ENCODE data around the gene PPP1R3D.
A peak's percentile ranks its signal among the peaks of the same experiment; 100 is the strongest.
"Not testable (repeated sequence)": the region's sequence is repeated elsewhere in the genome, so short reads cannot be mapped to it uniquely, and the experiment has no call there.

Gene PPP1R3D

DNA sequence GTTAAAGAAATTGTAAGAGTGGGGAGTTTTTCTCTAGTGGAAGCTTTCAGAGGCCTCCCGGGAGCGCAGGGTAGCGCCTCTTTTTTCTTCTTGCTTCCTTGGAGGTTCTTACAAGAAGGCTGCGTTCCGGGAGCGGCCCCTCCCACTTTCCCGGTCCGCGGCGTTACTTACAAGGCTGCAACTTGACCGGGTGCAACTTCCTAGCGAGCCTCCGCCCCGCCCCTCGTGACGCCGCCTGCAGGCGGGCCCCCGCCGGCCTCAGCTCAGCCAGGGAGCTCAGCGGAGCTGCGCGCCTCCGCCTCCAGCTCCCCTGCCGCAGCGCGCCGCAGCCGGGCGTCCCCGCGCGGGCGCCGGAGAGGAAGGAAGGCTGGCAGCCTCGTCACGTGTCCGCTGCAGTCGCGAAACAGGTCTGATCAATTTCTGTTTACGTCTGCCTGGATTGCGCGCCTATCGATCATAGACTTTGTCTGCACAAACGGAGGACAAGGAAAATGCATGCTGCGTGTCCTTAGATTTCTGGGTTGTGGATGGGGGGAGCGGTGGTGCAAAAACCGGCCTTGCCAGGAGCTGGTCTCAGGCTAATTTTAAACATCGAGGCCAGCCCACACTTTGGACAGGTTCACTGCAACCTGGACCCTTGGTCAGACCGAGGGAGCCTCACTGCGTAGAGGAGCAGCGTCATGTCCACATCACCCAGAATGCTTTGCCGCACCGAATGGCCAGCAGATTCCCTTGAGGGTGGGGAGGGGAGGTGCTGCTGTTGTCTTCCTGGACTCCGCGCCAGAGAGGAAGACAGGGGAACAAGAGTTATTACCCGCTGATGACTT, at the start of gene PPP1R3D, which contains the start of gene FAM217B:
Gene PPP1R3D (minus strand): TSS at position 177 of the 827 bp plus-strand sequence. CDS start 374 bp downstream, outside the sequence.
Gene FAM217B (plus strand): TSS at position 261 of the 827 bp plus-strand sequence. CDS start 3,555 bp downstream, outside the sequence.
- peak; percentile 85 for DNase-seq (ENCODE audit: low read depth)

- DNase-seq (ENCODE audit: low read depth) = no peak
These were observed 48.0 kb upstream of the PPP1R3D start for GRCh38 chr20:59988141-59988540.

GRCh38 chr20:59987135-59987534, 47.0 kb upstream of the PPP1R3D start:
- DNase-seq (ENCODE audit: low read depth) = no peak

DNA sequence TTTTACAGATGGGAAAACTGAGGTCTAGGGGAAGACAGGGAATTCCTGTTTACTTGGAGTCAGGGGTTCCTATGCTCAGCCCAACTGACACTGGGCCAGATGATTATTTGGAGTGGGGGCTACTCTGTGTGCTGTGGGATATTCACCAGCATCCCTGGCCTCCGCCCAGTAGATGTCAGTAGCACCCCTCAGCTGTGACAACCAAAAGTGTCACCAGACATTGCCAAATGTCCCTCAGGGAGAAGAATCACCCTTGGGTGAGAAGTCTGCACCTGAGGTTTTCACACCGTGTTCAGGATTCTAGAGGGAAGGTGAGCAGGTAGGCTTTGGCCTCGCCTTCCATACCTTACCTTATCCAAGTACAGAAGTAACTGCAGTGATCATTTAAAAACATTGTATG, 45.8 kb upstream of the PPP1R3D start:
- DNase-seq (ENCODE audit: low read depth) = no peak

DNA sequence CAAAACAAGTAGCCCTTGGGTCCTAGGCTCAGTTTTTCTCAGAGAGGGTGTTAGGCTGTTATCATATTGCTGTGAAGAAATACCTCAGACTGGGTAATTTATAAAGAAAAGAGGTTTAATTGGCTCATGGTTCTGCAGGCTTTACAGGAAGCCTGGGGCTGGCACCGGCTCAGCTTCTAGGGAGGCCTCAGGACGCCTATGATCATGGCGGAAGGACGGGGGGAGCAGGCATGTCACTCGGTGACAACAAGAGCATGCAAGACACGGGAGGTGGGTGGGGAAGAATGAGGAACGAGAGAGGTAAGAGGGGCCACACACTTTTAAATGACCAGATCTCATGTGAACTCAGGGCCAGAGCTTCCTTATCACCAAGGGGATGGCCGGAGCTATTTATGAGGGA, 45.1 kb upstream of the PPP1R3D start:
- DNase-seq (ENCODE audit: low read depth) = no peak

- DNase-seq (ENCODE audit: low read depth) = no peak
These were observed 44.4 kb upstream of the PPP1R3D start for GRCh38 chr20:59984541-59984940.

- DNase-seq (ENCODE audit: low read depth) = no peak
These were observed 43.0 kb upstream of the PPP1R3D start for GRCh38 chr20:59983076-59983475.

DNA sequence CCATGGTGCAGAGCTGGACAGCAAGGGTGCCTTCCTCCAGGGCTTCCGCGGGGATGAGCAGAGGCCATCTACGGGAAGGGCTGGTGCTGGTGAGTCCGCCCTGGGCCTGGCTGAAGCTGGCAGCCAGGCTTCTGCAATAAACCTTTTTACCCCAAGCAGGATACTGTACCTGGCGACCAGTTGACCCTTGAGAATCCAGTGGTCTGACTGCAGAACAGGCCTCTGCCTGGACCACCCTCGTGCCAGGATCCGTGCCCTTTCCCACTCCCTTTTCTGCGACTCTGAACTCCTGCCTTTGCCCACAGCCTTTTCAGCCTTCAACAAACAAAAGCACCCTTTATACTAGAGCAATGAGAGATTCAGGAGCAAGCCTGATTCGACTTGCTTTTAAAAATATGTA, 37.0 kb upstream of the PPP1R3D start:
- no peak for DNase-seq (ENCODE audit: low read depth)

- no peak for DNase-seq (ENCODE audit: low read depth)
These were observed 36.2 kb upstream of the PPP1R3D start for GRCh38 chr20:59976156-59976782.

DNA sequence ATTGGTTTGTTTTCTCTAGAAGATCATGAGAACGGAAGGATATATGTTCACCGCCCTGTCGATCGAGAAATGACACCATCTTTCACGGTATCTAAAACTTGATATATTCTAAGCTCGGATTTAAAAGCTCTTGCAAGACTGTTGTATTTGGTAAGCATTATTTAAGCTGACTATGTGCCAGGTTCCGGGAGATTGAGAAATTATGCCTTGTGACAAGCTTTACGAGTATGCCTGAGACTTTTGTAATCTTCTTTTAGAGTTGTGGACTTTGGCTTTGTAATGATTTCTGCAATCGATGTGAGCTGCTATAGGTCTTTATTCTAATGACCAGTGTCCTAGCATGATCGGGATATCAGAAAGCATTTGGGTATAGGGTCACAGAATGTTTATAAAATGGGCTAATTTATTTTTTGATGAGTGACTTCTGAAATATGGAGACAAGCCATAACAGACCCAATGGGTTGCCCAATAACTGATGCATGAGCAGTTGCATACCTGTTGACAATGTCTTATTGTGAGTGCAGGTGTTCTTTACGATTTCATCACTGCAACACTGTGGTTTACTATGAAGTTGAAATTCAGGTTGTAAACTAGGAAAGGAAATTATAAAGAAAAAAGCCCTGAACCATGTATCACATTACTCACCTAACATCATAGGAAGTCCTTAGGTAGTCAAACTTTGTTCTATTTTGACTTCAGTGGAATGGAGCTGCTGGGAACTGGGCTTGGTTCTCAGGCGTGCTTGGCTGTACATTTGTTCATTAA, 32.1 kb upstream of the PPP1R3D start:
- DNase-seq (ENCODE audit: low read depth) = no peak

DNA sequence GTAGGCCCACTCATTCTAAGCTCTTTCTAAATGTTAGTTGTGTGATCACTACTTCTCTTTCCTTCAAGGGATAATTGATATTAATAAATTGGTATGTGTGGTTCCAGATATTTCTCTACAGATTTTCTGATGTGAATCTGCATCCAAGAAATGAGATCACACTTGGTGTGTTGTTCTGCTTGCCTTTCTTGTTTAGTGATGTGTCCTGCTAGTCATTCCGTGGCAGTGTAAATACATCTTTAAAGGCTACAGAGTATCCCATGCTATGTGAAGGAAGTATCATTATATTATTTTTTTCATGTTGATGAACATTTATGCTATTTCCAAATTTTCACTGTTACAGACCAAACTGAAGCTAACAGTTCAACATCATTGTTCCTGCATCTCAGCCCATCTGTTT, 31.3 kb upstream of the PPP1R3D start:
- no peak for DNase-seq (ENCODE audit: low read depth)

DNA sequence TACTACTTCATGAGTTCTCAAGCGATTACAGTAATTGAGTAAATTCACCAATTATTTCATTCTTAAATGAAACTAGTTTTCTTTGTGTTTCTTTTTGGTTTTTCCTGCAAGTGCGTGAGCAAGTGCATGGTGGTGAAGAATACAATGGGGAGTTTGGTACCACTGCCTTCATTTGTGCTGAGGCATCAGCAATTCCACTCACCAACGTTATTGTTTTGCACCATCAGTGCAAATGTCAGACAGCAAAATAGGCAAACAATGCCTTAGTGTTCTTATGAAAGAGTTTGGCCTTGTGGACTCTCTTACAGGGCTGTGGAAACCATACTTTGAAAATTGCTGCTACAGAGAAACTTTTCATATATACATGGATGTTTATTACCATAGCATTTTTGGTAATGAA, 26.3 kb upstream of the PPP1R3D start:
- DNase-seq (ENCODE audit: low read depth) = no peak

- no peak for DNase-seq (ENCODE audit: low read depth)
These were observed 22.1 kb upstream of the PPP1R3D start for GRCh38 chr20:59962155-59962554.

- no peak for DNase-seq (ENCODE audit: low read depth)
These were observed 21.3 kb upstream of the PPP1R3D start for GRCh38 chr20:59961423-59961822.

GRCh38 chr20:59958626-59959025, 18.5 kb upstream of the PPP1R3D start:
- DNase-seq (ENCODE audit: low read depth) = no peak

DNA sequence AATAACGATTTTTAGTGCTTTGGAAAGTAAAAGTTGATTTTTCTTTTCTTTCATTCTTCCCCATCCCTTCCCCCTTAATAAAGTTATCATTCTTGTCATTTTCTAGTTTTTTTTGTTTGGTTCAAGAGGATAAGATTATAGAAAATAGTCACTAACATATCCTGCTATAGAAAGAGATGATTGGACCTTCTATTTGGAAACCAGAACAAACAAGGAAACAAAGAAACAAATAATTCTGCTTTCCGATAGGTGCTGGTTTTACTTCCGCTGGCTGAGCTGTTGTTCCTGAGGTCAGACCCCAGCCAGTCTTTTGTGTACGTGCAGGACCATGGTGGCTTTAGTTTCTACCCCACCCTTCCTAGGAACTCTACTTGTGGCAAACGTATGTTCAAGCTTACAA, 18.0 kb upstream of the PPP1R3D start, which contains the start of gene CDH26:
Gene CDH26 (plus strand): TSS at position 301 of the 400 bp plus-strand sequence. CDS start 304 bp downstream, outside the sequence.
- no peak for DNase-seq (ENCODE audit: low read depth)

- not testable (repeated sequence) for DNase-seq (ENCODE audit: low read depth)
These were observed 17.5 kb upstream of the PPP1R3D start for GRCh38 chr20:59957568-59957967.

- no peak for DNase-seq (ENCODE audit: low read depth)
These were observed 15.2 kb upstream of the PPP1R3D start for GRCh38 chr20:59955131-59955796.

DNA sequence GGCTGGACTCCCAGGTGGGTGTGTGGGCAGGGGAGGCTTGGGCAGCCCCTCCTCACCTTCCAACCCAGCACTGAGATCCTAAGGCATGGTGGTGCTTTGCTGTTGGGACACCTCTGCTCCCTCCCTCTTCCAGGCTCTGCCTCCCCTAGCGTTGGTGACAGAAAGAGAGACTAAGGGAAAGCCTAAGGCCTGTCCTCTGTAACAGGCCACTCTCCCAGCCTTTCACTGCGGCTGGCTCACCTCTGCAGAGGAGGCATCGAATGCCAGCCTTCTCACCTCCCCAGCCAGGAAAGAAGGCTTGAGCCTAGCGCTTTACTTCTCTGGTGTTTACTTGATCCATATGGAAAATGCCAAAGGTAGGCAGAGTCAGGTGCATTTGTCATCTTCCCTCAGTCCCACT, 14.6 kb upstream of the PPP1R3D start:
- DNase-seq (ENCODE audit: low read depth) = no peak

GRCh38 chr20:59949911-59950310, 9.8 kb upstream of the PPP1R3D start:
- no peak for DNase-seq (ENCODE audit: low read depth)

DNA sequence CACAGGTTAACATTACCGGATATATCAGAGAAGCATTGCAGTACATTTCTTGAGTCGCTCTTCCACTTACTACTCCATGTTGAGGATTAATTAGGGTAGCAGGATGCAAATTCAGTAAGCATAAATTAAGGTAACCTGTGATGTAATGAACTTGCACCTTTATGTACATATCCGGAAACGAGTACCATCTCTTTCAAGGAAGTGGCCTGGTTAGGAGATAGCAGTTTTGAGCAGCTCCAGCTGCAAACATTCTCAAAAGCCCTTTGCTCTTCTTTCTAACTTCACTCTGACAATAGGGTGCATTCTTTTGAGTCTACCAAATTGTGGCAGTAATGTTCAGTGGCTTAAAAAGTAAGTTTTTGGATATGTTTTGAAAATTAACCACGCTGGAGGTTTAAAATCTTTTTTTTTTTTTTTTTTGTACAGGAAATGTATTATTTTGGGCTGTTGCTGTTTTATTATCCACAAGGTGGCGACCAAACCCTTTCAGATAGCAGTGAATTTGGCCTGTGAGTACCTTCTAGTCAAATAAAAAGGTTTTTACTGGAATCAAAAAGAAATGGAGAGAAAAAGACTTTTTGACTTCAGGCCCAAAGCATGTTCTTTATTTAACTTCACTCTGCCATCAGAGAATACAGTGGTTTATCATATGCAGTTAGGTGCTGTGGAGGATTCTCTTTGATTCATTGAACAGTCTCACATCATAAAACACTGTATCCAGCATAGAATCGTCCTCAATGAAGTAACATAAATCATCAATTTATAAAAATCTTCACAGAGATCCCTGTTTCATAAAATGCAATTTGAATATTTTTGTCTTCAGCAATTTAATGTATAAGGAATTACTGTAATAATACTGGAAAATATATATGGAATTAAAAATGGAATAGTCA, 9.0 kb upstream of the PPP1R3D start:
- no peak for DNase-seq (ENCODE audit: low read depth)

Measured in stimulated activated CD8-positive, alpha-beta memory T cell treated with anti-CD3 and anti-CD28 coated beads, Interleukin-15, amount 100 ng/mL, for 24 hours (primary cell).